K562 (cell line): Measurements from ENCODE around the gene YES1. TPM values are rescaled to one million over a fixed set of nuclear protein-coding genes. Genes with fewer than 3 reads are reported as not detected.

Source experiments
- ASH1L ChIP-seq: fragments of 450-650 bp; IDR thresholded peaks from 2 replicates; pipeline ENCODE4 v1.6.1; 2018; ENCODE audit warnings: borderline replicate concordance, mild to moderate bottlenecking, low read depth; ENCODE audit not compliant: partially characterized antibody
- ESRRA ChIP-seq: fragments of 450-650 bp; IDR thresholded peaks from 2 replicates; pipeline ENCODE4 v1.6.1; 2014; ENCODE audit warnings: low read depth, mild to moderate bottlenecking, moderate library complexity, borderline replicate concordance
- ILF3 ChIP-seq: fragments of 450-650 bp; IDR thresholded peaks from 2 replicates; pipeline ENCODE4 v1.6.1; 2018; ENCODE audit warnings: antibody characterized with exemption, mild to moderate bottlenecking, moderate library complexity, borderline replicate concordance
- JUN ChIP-seq, 2 experiments: sonication (generic) in 1 of 2; formaldehyde crosslinking in 1 of 2; IDR thresholded peaks; 2 replicates each; pipeline versions ENCODE4 v1.6.1 to v1.8.0; 2012 to 2022; ENCODE audit warnings: borderline replicate concordance in 2 of 2, mild to moderate bottlenecking in 2 of 2, improper control_type of control experiment in 1 of 2, low read depth in 1 of 2, low read length in 1 of 2, missing genetic modification reagents in 1 of 2
- NCOA4 ChIP-seq: fragments of 450-650 bp; IDR thresholded peaks from 2 replicates; pipeline ENCODE4 v1.6.1; 2018; ENCODE audit warnings: mild to moderate bottlenecking; ENCODE audit not compliant: partially characterized antibody
- NFIX ChIP-seq: fragments of 250-450 bp; sonication (Bioruptor Pico); IDR thresholded peaks from 2 replicates; pipeline ENCODE4 v1.4.0; 2020; ENCODE audit warnings: low read depth, mild to moderate bottlenecking, moderate library complexity
- PHB2 ChIP-seq: fragments of 450-650 bp; IDR thresholded peaks from 2 replicates; pipeline ENCODE4 v1.6.1; 2017; ENCODE audit warnings: low read depth
- RBBP5 ChIP-seq: fragments of 200-600 bp; sonication (generic); IDR thresholded peaks from 2 replicates; pipeline ENCODE4 v1.6.1; 2012; ENCODE audit warnings: borderline replicate concordance, mild to moderate bottlenecking, low read length, control low read depth, inconsistent platforms; ENCODE audit not compliant: insufficient read depth, poor library complexity, severe bottlenecking
- SMARCA5 ChIP-seq: fragments of 450-650 bp; IDR thresholded peaks from 2 replicates; pipeline ENCODE4 v1.6.1; 2016
- TBP ChIP-seq: optimal IDR thresholded peaks from 2 replicates; pipeline ENCODE3; 2011; ENCODE audit warnings: low read depth, low read length, improper control_type of control experiment
- TCF7 ChIP-seq: sonication (generic); IDR thresholded peaks from 2 replicates; pipeline ENCODE4 v1.6.1; 2016; ENCODE audit warnings: antibody characterized with exemption, borderline replicate concordance
- ZNF347 ChIP-seq: fragments of 450-650 bp; formaldehyde crosslinking; IDR thresholded peaks from 2 replicates; pipeline ENCODE4 v1.4.0; 2020; ENCODE audit warnings: low read depth, mild to moderate bottlenecking, moderate library complexity
- ZNF445 ChIP-seq: fragments of 250-450 bp; sonication (Bioruptor Pico); IDR thresholded peaks from 2 replicates; pipeline ENCODE4 v1.4.0; 2020; ENCODE audit warnings: low read depth, mild to moderate bottlenecking, moderate library complexity
- ZNF644 ChIP-seq: fragments of 200-800 bp; sonication (Bioruptor generic); IDR thresholded peaks from 2 replicates; pipeline ENCODE4 v1.6.1; 2016; ENCODE audit warnings: low read depth, missing genetic modification characterization, missing compliant biosample characterization
- ZNF764 ChIP-seq: fragments of 250-450 bp; sonication (Bioruptor Pico); IDR thresholded peaks from 2 replicates; pipeline ENCODE4 v1.4.0; 2020; ENCODE audit warnings: low read depth, mild to moderate bottlenecking, moderate library complexity
- polyA plus RNA-seq, 8 experiments: library from polyadenylated mRNA; depleted of rRNA in 4 of 8; stranded (reverse) in 5 of 8; unstranded in 3 of 8; fragments of >200 nt; fragmentation: Nextera tagmentation in 2 of 8; fragmentation: Illumina TruSeq in 1 of 8; extraction: Ambion mirVana in 2 of 8; extraction: Trizol in 1 of 8; gene quantifications; 2 replicates each; pipeline versions ENCODE4 v1.2.1 to v1.2.3, GENCODE V29; 2011 to 2014; ENCODE audit warnings: inconsistent platforms in 1 of 8, missing spikeins in 1 of 8
- total RNA-seq, 7 experiments: library from RNA; depleted of rRNA in 6 of 7; stranded (reverse); fragments of >200 nt in 6 of 7; fragmentation: Illumina TruSeq in 2 of 7; extraction: Trizol in 2 of 7; gene quantifications; 2 replicates each; pipeline versions ENCODE4 v1.2.1 to v1.2.3, GENCODE V29; 2011 to 2021; ENCODE audit warnings: low replicate concordance in 1 of 7
- TF ChIP-seq, protein P1 (sequence below): sonication (generic); formaldehyde crosslinking; IDR thresholded peaks from 2 replicates; pipeline ENCODE4 v1.8.1; 2023; ENCODE audit warnings: mild to moderate bottlenecking, missing genetic modification reagents
- TF ChIP-seq, protein P2 (sequence below): fragments of 250-450 bp; sonication (Bioruptor Pico); IDR thresholded peaks from 2 replicates; pipeline ENCODE4 v1.5.1; 2021; ENCODE audit warnings: mild to moderate bottlenecking
- TF ChIP-seq, protein P3 (sequence below): fragments of 450-650 bp; formaldehyde crosslinking; IDR thresholded peaks from 2 replicates; pipeline ENCODE4 v1.4.0; 2022; ENCODE audit warnings: missing genetic modification characterization
- TF ChIP-seq, protein P4 (sequence below): fragments of 250-450 bp; sonication (Bioruptor Pico); IDR thresholded peaks from 2 replicates; pipeline ENCODE4 v1.9.0; 2021; ENCODE audit warnings: mild to moderate bottlenecking
- TF ChIP-seq, protein P5 (sequence below): fragments of 250-450 bp; sonication (Bioruptor Pico); IDR thresholded peaks from 2 replicates; pipeline ENCODE4 v1.8.0; 2022; ENCODE audit warnings: inconsistent platforms

YES1 gene
- total and polyA plus RNA-seq, 9 of the 15 experiments (the other 6 are each of a cell fraction or from before 2014, with no cell fraction given) = 37.2 to 115 (median 77.7) TPM

DNA sequence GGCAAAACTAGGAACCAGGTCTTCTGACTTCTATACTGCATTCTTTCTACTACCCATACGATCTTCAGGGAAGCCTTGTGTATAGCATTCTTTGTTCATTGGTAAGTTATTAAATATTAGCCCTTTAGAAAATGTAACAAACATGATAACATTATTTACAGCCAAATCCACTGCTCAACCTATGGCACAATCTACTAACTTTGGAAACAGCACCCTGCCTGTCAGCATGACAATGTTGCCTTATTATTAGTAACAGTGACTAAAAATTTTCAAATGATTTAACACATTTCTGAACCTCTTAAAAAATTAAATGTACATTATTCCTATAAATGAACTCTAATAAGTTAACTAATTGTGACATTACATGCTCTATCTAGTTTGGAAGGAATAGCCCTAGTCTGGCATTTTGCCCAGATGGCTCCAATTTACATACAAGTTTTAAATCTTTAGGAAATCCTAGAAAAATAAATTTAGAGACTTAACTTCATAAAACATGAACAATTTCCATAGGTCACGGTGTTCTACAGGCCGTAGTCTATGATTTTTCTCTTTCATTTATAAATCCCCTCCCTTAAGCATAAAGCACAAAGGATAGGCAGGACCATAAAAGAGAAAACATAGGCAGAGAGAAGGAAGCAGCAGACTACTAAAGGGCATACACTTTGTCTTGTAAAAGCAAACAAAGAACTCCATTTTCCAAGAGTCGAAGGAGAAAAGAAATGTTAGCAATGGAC lies 33.7 kb downstream of the YES1 start (continued):
- TF ChIP-seq ESRRA = no peak
- no peak for TF ChIP-seq SMARCA5
- no peak for TF ChIP-seq ASH1L
- TF ChIP-seq, protein P1, sequence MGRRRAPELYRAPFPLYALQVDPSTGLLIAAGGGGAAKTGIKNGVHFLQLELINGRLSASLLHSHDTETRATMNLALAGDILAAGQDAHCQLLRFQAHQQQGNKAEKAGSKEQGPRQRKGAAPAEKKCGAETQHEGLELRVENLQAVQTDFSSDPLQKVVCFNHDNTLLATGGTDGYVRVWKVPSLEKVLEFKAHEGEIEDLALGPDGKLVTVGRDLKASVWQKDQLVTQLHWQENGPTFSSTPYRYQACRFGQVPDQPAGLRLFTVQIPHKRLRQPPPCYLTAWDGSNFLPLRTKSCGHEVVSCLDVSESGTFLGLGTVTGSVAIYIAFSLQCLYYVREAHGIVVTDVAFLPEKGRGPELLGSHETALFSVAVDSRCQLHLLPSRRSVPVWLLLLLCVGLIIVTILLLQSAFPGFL (CRISPR knock-in tag) = no peak
- no peak for TF ChIP-seq NCOA4
- no peak for TF ChIP-seq ZNF445 (CRISPR knock-in tag)
- peak; percentile 5; the same call in 1 of the 2 replicates for TF ChIP-seq NFIX
- TF ChIP-seq RBBP5 = peak; percentile 0
- TF ChIP-seq PHB2 = no peak
- TF ChIP-seq ILF3 = no peak
- TF ChIP-seq, protein P2, sequence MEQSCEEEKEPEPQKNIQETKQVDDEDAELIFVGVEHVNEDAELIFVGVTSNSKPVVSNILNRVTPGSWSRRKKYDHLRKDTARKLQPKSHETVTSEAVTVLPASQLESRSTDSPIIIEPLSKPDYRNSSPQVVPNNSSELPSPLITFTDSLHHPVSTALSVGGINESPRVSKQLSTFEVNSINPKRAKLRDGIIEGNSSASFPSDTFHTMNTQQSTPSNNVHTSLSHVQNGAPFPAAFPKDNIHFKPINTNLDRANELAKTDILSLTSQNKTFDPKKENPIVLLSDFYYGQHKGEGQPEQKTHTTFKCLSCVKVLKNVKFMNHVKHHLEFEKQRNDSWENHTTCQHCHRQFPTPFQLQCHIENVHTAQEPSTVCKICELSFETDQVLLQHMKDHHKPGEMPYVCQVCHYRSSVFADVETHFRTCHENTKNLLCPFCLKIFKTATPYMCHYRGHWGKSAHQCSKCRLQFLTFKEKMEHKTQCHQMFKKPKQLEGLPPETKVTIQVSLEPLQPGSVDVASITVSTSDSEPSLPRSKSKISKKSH (CRISPR knock-in tag) = no peak
- no peak for TF ChIP-seq TCF7
- no peak for TF ChIP-seq ZNF644 (tag)
- TF ChIP-seq, protein P3, sequence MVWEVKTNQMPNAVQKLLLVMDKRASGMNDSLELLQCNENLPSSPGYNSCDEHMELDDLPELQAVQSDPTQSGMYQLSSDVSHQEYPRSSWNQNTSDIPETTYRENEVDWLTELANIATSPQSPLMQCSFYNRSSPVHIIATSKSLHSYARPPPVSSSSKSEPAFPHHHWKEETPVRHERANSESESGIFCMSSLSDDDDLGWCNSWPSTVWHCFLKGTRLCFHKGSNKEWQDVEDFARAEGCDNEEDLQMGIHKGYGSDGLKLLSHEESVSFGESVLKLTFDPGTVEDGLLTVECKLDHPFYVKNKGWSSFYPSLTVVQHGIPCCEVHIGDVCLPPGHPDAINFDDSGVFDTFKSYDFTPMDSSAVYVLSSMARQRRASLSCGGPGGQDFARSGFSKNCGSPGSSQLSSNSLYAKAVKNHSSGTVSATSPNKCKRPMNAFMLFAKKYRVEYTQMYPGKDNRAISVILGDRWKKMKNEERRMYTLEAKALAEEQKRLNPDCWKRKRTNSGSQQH (CRISPR knock-in tag) = no peak
- no peak for TF ChIP-seq ZNF347
- TF ChIP-seq, protein P4, sequence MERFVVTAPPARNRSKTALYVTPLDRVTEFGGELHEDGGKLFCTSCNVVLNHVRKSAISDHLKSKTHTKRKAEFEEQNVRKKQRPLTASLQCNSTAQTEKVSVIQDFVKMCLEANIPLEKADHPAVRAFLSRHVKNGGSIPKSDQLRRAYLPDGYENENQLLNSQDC (CRISPR knock-in tag) = no peak
- TF ChIP-seq, protein P5, sequence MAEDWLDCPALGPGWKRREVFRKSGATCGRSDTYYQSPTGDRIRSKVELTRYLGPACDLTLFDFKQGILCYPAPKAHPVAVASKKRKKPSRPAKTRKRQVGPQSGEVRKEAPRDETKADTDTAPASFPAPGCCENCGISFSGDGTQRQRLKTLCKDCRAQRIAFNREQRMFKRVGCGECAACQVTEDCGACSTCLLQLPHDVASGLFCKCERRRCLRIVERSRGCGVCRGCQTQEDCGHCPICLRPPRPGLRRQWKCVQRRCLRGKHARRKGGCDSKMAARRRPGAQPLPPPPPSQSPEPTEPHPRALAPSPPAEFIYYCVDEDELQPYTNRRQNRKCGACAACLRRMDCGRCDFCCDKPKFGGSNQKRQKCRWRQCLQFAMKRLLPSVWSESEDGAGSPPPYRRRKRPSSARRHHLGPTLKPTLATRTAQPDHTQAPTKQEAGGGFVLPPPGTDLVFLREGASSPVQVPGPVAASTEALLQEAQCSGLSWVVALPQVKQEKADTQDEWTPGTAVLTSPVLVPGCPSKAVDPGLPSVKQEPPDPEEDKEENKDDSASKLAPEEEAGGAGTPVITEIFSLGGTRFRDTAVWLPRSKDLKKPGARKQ = no peak
- peak; percentile 95 for TF ChIP-seq TBP
- TF ChIP-seq ZNF764 = no peak
- no peak for TF ChIP-seq JUN (IDR thresholded peaks at IDR 0.05; ENCODE audit: borderline replicate concordance, low read depth, low read length)
- no peak for TF ChIP-seq JUN (CRISPR knock-in tag; IDR thresholded peaks at IDR 0.05; ENCODE audit: borderline replicate concordance)
